Fibroblast of the aortic adventitia (primary cell): ENCODE data around the gene PGGT1B. TPM values are rescaled to one million over a fixed set of nuclear protein-coding genes. Genes with fewer than 3 reads are reported as not detected.

Experiments
- DNase-seq: peaks from one replicate; pipeline ENCODE4 v3.0.0-alpha.2; 2010; ENCODE audit warnings: low read depth
- H3K4me3 ChIP-seq: 2 replicates; pipeline ENCODE4 v1.5.1; 2011; ENCODE audit warnings: low read depth, mild to moderate bottlenecking, control low read depth, low read length, moderate library complexity
- CTCF ChIP-seq: IDR thresholded peaks from 2 replicates; pipeline ENCODE4 v1.5.1; 2011; ENCODE audit warnings: mild to moderate bottlenecking, low read length, control low read depth, inconsistent platforms; ENCODE audit not compliant: insufficient read depth
- total RNA-seq: library from RNA; depleted of rRNA; stranded (reverse); fragments of >200 nt; gene quantifications from 2 replicates; pipeline ENCODE4 v1.2.3, GENCODE V29; 2012; ENCODE audit warnings: low replicate concordance

The PGGT1B gene
- total RNA-seq, 1 donor = 15.1 TPM

- no peak for DNase-seq
- TF ChIP-seq CTCF = no peak
- H3K4me3 ChIP-seq = no peak overlapping the region
Measured at GRCh38 chr5:115282131-115282530, 19.5 kb upstream of the PGGT1B start.

GRCh38 chr5:115274584-115274983 lies 11.9 kb upstream of the PGGT1B start:
- no peak for TF ChIP-seq CTCF
- no peak overlapping the region for H3K4me3 ChIP-seq
- DNase-seq = no peak

- H3K4me3 ChIP-seq = no peak overlapping the region
- no peak for TF ChIP-seq CTCF
- DNase-seq = no peak
Measured at GRCh38 chr5:115272297-115272958, 9.8 kb upstream of the PGGT1B start.

GRCh38 chr5:115271295-115272050 lies 8.8 kb upstream of the PGGT1B start:
- TF ChIP-seq CTCF = no peak
- no peak overlapping the region for H3K4me3 ChIP-seq
- no peak for DNase-seq

GRCh38 chr5:115267617-115268016 lies 4.9 kb upstream of the PGGT1B start:
- H3K4me3 ChIP-seq = no peak overlapping the region
- TF ChIP-seq CTCF = no peak
- DNase-seq = peak; percentile 24

GRCh38 chr5:115265220-115265619 lies 2.5 kb upstream of the PGGT1B start:
- DNase-seq = no peak
- TF ChIP-seq CTCF = no peak
- H3K4me3 ChIP-seq = no peak overlapping the region
